Heart left ventricle (tissue), 16 donors: ENCODE data around the gene EPHB1. TPM values are rescaled to one million over a fixed set of nuclear protein-coding genes. Genes with fewer than 3 reads are reported as not detected.
"Not testable (repeated sequence)": the region's sequence is repeated elsewhere in the genome, so short reads cannot be mapped to it uniquely, and the experiment has no call there.

Experiments used
- ATAC-seq, 4 donors: fragments of 200-7000 bp; cut with Tn5 transposase; one replicate each; pipeline ENCODE4 v1.9.1; 2020 to 2022; ENCODE audit warnings: moderate library complexity in 4 of 4, mild to moderate bottlenecking in 3 of 4, moderate number of reproducible peaks in 1 of 4
- DNase-seq, 5 donors: peaks; one replicate each; pipeline ENCODE4 v3.0.0-alpha.2; 2020
- H3K27ac ChIP-seq, 12 donors: fragments of 200-600 bp; sonication (generic) in 4 of 12; one replicate each; pipeline versions ENCODE4 v1.5.0 to v1.8.0; 2016 to 2022; ENCODE audit warnings: mild to moderate bottlenecking in 2 of 12
- H3K27me3 ChIP-seq, 9 donors: fragments of 200-600 bp; sonication (generic) in 2 of 9; one replicate each; pipeline versions ENCODE4 v1.5.1 to v1.8.0; 2016 to 2022; ENCODE audit warnings: mild to moderate bottlenecking in 3 of 9
- H3K36me3 ChIP-seq, 9 donors: fragments of 200-600 bp; sonication (generic) in 2 of 9; one replicate each; pipeline versions ENCODE4 v1.5.0 to v1.8.0; 2018 to 2022; ENCODE audit warnings: mild to moderate bottlenecking in 2 of 9
- H3K4me1 ChIP-seq, 12 donors: fragments of 200-600 bp; sonication (generic) in 4 of 12; one replicate each; pipeline versions ENCODE4 v1.5.0 to v1.8.0; 2016 to 2022; ENCODE audit warnings: mild to moderate bottlenecking in 3 of 12
- H3K4me3 ChIP-seq, 12 donors: fragments of 200-600 bp; sonication (generic) in 4 of 12; one replicate each; pipeline versions ENCODE4 v1.5.0 to v1.8.0; 2017 to 2022; ENCODE audit warnings: mild to moderate bottlenecking in 9 of 12, moderate library complexity in 4 of 12
- H3K9me3 ChIP-seq, 12 donors: fragments of 200-600 bp; sonication (generic) in 4 of 12; one replicate each; pipeline versions ENCODE4 v1.5.0 to v1.8.0; 2016 to 2022; ENCODE audit warnings: mild to moderate bottlenecking in 1 of 12
- POLR2A ChIP-seq, 2 donors: fragments of 450-650 bp; IDR thresholded peaks; one replicate each; pipeline ENCODE4 v1.6.1; 2017; ENCODE audit warnings: antibody characterized with exemption in 2 of 2, mild to moderate bottlenecking in 2 of 2, moderate library complexity in 2 of 2
- WGBS, 4 donors: extraction: QIAGEN DNeasy Blood & Tissue Kit in 2 of 4; methylation state at CpG; one replicate each; pipeline versions ENCODE4 v1.1.5 to v1.1.7; 2013 to 2018; 5-methylcytosine and 5-hydroxymethylcytosine counted together
- intact Hi-C, 10 donors: fragments of 100-400 bp; cut with DNase I; formaldehyde crosslinking; loops; one replicate each; pipeline versions ENCODE4 v1.11.1 to v1.14.2; 2022
- polyA plus RNA-seq, 2 donors: library from polyadenylated mRNA; stranded (reverse); fragments of 200-250 nt; gene quantifications; one replicate each; pipeline ENCODE4 v1.2.3, GENCODE V29; 2013
- total RNA-seq, 9 donors: library from RNA; depleted of rRNA in 2 of 9; stranded (reverse); fragments of >200 nt in 2 of 9; fragmentation: NEBNext Ultra II Directional in 3 of 9; extraction: Animal tissue kit (Norgen Biotek cat#: 25700) in 3 of 9; gene quantifications; one replicate each; pipeline versions ENCODE4 v1.1.0 to v1.2.4, GENCODE V29; 2016 to 2023
- TF ChIP-seq, protein P1 (sequence below), 12 donors: fragments of 200-600 bp; sonication (generic) in 4 of 12; IDR thresholded peaks; one replicate each; pipeline versions ENCODE4 v1.5.0 to v1.8.0; 2018 to 2022; ENCODE audit warnings: antibody characterized with exemption in 12 of 12, mild to moderate bottlenecking in 5 of 12
- donor health status: ischemic (EF 13 %, LVEDD 7.1; RV severe dilation, severe dysfunction).
- donor health status: healthy with polysubstance abuse.
- donor health status: DM: no; HTN: yes; CAD: no.
- donor health status: DM: no; HTN: no; CAD: no.
- donor health status: ischemic (EF 25% LVEDD 6.9; RV normal size, moderate dysfunction).
- donor health status: ischemic (EF 25% LVEDD 5.7; RV mildly dilated, moderate dysfunction).
- donor health status: healthy.
- donor health status: DM: yes; HTN: yes; CAD: no.
- donor health status: ischemic (EF 35%, LVEDD 5.7; RV mildly dilated, moderate dysfunction).
- donor health status: nonischemic (EF 11% LVEDD 7.7; RV severe dilation, severe dysfunction).
- donor health status: DM: yes; HTN: yes; CAD: no.
- donor health status: PGD.
- donor health status: ischemic (EF 29% LVEDD 5.4; RV normal size, mild dysfunction).
- donor health status: nonischemic (EF 23%, LVEDD 6.1; RV moderate dilation, normal function).

The EPHB1 gene
- total and polyA plus RNA-seq, 11 donors = 0.31 to 2.2 (median 1.1) TPM

DNA sequence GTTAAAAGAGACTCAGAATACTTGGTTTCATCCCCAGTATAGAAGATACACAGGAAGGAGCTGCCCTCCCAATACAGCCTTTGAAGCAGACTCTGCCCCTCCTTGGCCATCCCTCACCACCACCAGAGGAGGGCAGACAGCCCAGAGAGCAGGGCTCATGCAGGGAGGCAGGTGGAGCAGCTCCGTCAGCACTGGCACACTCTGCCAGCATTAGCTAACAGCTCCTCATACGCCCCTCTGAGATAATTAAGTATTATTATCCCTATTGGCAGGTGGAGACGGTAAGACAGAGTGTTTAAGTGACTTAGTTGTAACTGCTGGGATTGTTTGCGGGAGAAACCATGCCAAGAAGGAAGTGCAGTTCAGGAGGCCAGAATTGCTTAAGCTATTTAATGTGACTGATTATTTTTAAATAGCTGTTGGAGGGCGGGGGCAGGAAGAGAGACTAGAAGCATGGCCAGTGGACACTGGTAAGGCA is 434.0 kb downstream of the EPHB1 start:
- intact Hi-C loops = loop anchor here in 1 of 10 donors (10.0 kb wide), 1 partner anchor 434 kb away; the partner anchor contains the start of gene EPHB1
- TF ChIP-seq POLR2A (IDR thresholded peaks at IDR 0.05) = no peak
- TF ChIP-seq, protein P1, sequence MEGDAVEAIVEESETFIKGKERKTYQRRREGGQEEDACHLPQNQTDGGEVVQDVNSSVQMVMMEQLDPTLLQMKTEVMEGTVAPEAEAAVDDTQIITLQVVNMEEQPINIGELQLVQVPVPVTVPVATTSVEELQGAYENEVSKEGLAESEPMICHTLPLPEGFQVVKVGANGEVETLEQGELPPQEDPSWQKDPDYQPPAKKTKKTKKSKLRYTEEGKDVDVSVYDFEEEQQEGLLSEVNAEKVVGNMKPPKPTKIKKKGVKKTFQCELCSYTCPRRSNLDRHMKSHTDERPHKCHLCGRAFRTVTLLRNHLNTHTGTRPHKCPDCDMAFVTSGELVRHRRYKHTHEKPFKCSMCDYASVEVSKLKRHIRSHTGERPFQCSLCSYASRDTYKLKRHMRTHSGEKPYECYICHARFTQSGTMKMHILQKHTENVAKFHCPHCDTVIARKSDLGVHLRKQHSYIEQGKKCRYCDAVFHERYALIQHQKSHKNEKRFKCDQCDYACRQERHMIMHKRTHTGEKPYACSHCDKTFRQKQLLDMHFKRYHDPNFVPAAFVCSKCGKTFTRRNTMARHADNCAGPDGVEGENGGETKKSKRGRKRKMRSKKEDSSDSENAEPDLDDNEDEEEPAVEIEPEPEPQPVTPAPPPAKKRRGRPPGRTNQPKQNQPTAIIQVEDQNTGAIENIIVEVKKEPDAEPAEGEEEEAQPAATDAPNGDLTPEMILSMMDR (IDR thresholded peaks at IDR 0.05) = peak in 6 of 12 donors; percentile 9 to 31 (median 15)
- H3K36me3 ChIP-seq = no peaks in the 10 kb centered on the region
- ATAC-seq = peak; percentile 32 to 89 (median 81)
- peak overlapping the region in 2 of 12 donors; percentile 53 to 55 for H3K27ac ChIP-seq
- no peak overlapping the region for H3K4me3 ChIP-seq
- 13 to 33% (median 21%) methylated on average over 4 to 5 of the region's 5 CpGs for WGBS, 4 donors
- H3K9me3 ChIP-seq = no peaks in the 10 kb centered on the region
- H3K27me3 ChIP-seq = no peaks in the 10 kb centered on the region
- DNase-seq = peak in 3 of 5 donors; percentile 27 to 48 (median 45)
- H3K4me1 ChIP-seq = peaks cover 0 to 18% (median 6%) of the 10 kb centered on the region in 12 donors

DNA sequence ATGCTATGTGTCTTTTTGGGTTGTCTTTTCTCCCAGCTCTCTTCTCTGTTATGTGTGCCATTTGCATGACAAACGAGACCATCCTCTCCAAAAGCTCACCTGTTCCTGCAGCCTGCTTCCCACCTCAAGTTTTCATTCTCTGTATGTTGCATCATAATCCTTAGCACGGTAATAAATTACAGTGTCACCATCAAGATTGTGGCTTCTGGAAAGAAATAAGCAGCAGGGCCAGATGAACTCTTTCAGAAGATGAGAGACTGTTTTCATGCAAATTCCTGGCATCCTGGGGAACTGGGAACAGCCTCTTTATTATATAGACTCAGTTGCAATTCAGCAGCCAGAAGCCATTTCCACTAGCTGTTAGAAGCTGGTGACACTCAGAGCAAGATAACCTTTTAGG is 436.7 kb downstream of the EPHB1 start:
- Histone ChIP-seq H3K9me3 (no peaks in the 10 kb centered on the region), H3K4me3 (no peak overlapping the region), H3K27ac (no peak overlapping the region), H3K27me3 (no peaks in the 10 kb centered on the region), H3K4me1 (peaks cover 0 to 18% (median 6%) of the 10 kb centered on the region in 12 donors), H3K36me3 (no peaks in the 10 kb centered on the region)
- DNase-seq = no peak
- intact Hi-C loops = loop anchor here in 3 of 10 donors (10.0 kb wide), 1 partner anchor 437 kb away; the partner anchor contains the start of gene EPHB1 (in 3 of the 3)
- TF ChIP-seq, protein P1 (IDR thresholded peaks at IDR 0.05) = no peak
- TF ChIP-seq POLR2A (IDR thresholded peaks at IDR 0.05) = no peak
- no peak for ATAC-seq
- 46 to 54% (median 50%) methylated on average over 2 of the region's 2 CpGs for WGBS, 4 donors

- DNase-seq (no peak), ATAC-seq (no peak)
- Histone ChIP-seq H3K36me3 (no peaks in the 10 kb centered on the region), H3K4me1 (peaks cover 0 to 18% (median 6%) of the 10 kb centered on the region in 12 donors), H3K27me3 (no peaks in the 10 kb centered on the region), H3K9me3 (no peaks in the 10 kb centered on the region), H3K27ac (no peak overlapping the region), H3K4me3 (no peak overlapping the region)
- no peak for TF ChIP-seq POLR2A (IDR thresholded peaks at IDR 0.05)
- TF ChIP-seq, protein P1 (IDR thresholded peaks at IDR 0.05) = no peak
- 85 to 93% (median 89%) methylated on average over 2 of the region's 2 CpGs for WGBS, 4 donors
- intact Hi-C loops = loop anchor here in 3 of 10 donors (10.0 kb wide), 1 partner anchor 437 kb away; the partner anchor contains the start of gene EPHB1 (in 3 of the 3)
These were observed 437.2 kb downstream of the EPHB1 start for GRCh38 chr3:135232226-135232625.

DNA sequence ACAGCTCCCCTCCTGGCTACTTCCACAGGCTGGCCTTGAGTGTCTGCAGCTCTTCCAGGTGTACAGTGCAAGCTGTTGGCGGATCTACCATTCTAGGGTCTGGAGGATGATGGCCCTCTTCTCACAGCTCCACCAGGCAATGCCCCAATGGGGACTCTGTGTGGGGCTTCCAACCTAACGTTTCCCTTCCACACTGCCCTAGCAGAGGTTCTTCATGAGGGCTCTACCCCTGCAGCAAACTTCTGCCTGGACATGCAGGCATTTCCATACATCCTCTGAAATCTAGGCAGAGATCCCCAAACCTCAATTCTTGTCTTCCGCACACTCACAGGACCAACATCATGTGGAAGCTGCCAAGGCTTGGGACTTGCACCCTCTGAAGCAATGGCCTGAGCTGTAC is 438.4 kb downstream of the EPHB1 start:
- not testable (repeated sequence) for ATAC-seq
- 83 to 96% (median 89%) methylated on average over 3 of the region's 3 CpGs for WGBS, 4 donors

More for the DNA sequence above, 438.4 kb downstream of the EPHB1 start:
- not testable (repeated sequence) for H3K27me3 ChIP-seq, H3K27ac ChIP-seq, H3K36me3 ChIP-seq, H3K9me3 ChIP-seq, H3K4me3 ChIP-seq, DNase-seq
- intact Hi-C loops = loop anchor here in 3 of 10 donors (10.0 kb wide), 1 partner anchor 439 kb away; the partner anchor contains the start of gene EPHB1 (in 3 of the 3)
- peaks cover 0 to 16% (median 6%) of the 10 kb centered on the region in 12 donors for H3K4me1 ChIP-seq
